ENCODE data around the gene CCDC88C.

The CCDC88C gene

DNA sequence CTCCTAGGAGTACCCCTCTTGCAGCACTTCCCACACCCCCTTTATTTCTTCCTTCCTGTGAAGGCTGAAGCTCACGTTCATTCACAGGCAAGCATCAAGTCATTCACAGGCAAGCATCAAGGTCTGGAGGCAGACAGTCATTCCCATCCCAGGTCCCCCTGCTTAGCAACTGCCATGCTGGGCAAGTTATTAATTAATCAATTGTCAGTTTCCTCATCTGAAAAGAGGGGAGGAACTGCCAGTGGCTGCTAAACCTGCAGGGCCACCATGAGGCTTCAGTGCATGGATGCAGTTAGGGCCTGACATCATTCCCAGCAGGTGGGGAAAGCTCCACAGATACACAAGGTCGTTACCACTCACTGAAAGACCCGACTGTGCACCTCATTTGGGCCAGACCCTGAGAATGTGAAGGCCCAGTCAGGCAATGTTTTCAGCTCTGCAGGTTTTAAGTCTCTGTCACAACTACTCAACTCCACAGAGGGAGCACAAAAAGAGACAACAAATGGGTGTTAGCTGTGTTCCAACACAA lies 88.1 kb downstream of the CCDC88C start:
- no peak for DNase-seq
- Histone ChIP-seq H3K4me3 (no peak overlapping the region), H3K4me1 (peaks cover 0 to 16% (median 13%) of the 10 kb centered on the region in 4 donors), H3K9me3 (no peaks in the 10 kb centered on the region), H3K36me3 (no peaks in the 10 kb centered on the region), H3K27ac (no peak overlapping the region), H3K27me3 (peaks cover 0 to 7% of the 10 kb centered on the region in 2 donors)
- intact Hi-C loops (cut with DNase I; ENCODE audit: low total_unique reads): no loop called here
- TF ChIP-seq CTCF (IDR thresholded peaks at IDR 0.05): no peak

GRCh38 chr14:91328313-91329050 lies 89.1 kb downstream of the CCDC88C start:
- Histone ChIP-seq H3K9me3 (no peaks in the 10 kb centered on the region), H3K4me3 (no peak overlapping the region), H3K27ac (no peak overlapping the region), H3K4me1 (peaks cover 0 to 20% (median 14%) of the 10 kb centered on the region in 4 donors), H3K27me3 (peaks cover 0 to 7% of the 10 kb centered on the region in 2 donors), H3K36me3 (no peaks in the 10 kb centered on the region)
- intact Hi-C loops (cut with DNase I; ENCODE audit: low total_unique reads): no loop called here
- DNase-seq: no peak
- TF ChIP-seq CTCF (IDR thresholded peaks at IDR 0.05): no peak

DNA sequence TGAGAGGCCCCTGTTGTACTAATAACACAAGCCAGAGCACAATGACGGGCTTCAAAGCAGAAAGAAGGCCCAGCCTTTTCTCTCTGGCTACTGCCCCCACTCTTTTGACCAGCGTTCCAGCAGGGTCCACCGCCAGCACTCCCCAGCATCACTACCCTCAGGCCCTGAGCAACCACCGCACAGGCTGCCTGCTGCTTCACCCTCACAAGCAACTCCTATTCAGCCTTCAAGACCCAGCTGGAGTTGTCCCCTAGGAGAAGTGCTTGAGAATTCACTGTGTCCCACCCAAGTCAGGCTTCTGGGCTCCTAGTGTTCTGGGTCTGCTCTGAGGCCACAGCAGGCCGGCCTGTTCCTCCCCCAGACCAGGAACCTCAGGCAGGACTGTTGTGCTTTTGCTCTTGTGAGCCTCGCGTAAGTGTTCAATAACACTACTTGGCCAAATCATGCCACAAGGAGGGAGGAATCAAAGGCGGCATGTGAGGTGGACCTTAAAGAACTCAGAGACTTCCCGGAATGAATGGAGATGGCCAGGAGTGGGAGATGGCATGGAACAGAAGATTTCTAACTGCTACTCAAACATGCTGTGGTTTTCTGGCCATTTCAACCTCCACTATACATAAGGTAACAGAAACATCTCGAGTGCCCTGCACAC lies 89.8 kb downstream of the CCDC88C start:
- intact Hi-C loops (cut with DNase I; ENCODE audit: low total_unique reads): no loop called here
- H3K36me3 ChIP-seq: no peaks in the 10 kb centered on the region
- no peak overlapping the region for H3K4me3 ChIP-seq
- peaks cover 0 to 5% of the 10 kb centered on the region in 2 donors for H3K27me3 ChIP-seq
- peaks cover 0 to 21% (median 12%) of the 10 kb centered on the region in 4 donors for H3K4me1 ChIP-seq
- H3K9me3 ChIP-seq: no peaks in the 10 kb centered on the region
- no peak overlapping the region for H3K27ac ChIP-seq
- no peak for TF ChIP-seq CTCF (IDR thresholded peaks at IDR 0.05)
- no peak for DNase-seq

DNA sequence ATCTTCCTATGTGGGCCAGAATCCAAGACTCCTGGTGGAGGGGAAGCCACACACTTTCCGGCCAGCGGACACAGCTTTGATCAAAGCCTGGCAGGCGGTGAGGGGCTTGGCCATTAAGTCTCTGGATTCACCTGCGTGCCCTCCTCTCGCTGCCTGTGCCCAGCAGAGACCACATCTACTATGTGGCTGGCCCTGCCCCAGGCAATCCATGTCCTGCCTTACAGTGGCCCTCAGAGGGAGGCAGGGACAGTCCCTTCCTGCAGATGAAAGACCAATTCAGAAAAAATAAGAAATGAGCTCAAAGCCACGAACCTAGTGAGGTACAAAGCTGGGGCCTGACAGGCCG lies 90.4 kb downstream of the CCDC88C start:
- Histone ChIP-seq H3K36me3 (no peaks in the 10 kb centered on the region), H3K4me1 (peaks cover 0 to 16% (median 7%) of the 10 kb centered on the region in 4 donors), H3K9me3 (no peaks in the 10 kb centered on the region), H3K4me3 (no peak overlapping the region), H3K27me3 (peaks cover 0 to 2% of the 10 kb centered on the region in 2 donors), H3K27ac (no peak overlapping the region)
- no peak for TF ChIP-seq CTCF (IDR thresholded peaks at IDR 0.05)
- no peak for DNase-seq
- intact Hi-C loops (cut with DNase I; ENCODE audit: low total_unique reads): no loop called here

DNA sequence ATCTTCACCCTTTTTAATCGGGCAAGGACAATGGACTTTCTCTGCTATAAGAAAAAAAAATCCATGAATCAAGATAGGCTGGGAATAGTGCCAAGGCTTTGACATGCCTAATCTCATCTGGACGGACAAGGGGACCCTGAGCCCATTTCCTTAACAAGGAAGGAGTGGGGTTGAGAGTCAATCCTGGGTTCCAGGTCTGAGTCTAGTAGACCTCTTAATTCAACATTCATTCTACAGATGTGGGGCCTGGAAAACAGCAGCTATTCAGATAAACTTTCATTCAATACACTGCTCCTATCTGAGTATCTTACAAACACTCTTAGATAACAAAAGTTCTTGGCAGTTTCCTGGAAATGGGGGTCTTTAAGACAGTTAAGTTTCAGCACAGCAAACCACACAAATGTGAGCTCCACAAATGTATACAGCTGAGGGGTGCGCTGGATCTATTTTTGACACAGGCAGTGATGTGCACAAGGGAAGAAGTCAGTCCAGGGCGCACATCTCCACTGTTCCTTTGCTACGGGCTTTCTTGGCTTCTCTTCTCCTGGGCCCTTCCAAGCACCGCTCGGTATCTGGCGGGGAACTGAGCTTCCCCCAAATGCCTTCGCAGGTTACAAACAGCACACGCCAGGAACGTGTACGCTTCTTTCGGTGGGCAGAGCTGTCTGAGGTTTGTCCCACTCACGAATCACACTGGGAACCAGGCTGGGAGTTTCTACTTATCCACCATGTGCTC lies 90.9 kb downstream of the CCDC88C start:
- peaks cover 0 to 10% (median 3%) of the 10 kb centered on the region in 4 donors for H3K4me1 ChIP-seq
- DNase-seq: no peak
- H3K27me3 ChIP-seq: peaks cover 0 to 2% of the 10 kb centered on the region in 2 donors
- no peak overlapping the region for H3K27ac ChIP-seq
- no peaks in the 10 kb centered on the region for H3K9me3 ChIP-seq
- no peak for TF ChIP-seq CTCF (IDR thresholded peaks at IDR 0.05)
- no peak overlapping the region for H3K4me3 ChIP-seq
- no peaks in the 10 kb centered on the region for H3K36me3 ChIP-seq
- intact Hi-C loops (cut with DNase I; ENCODE audit: low total_unique reads): no loop called here

All from tibial artery (tissue), 4 donors.